HG02970 (cell line): Measurements from ENCODE around the gene NUDT16.

ENCODE experiments used
- ATAC-seq: cut with Tn5 transposase; IDR thresholded peaks from one replicate; pipeline ENCODE4 v1.9.1; 2021; ENCODE audit warnings: mild to moderate bottlenecking, moderate library complexity, moderate number of reproducible peaks; ENCODE audit not compliant: unreplicated experiment, low FRiP score

Gene NUDT16

GRCh38 chr3:131435000-131435399 is 53.4 kb downstream of the NUDT16 start:
- ATAC-seq = no peak
